ENCODE data around the gene PRKN. TPM values are rescaled to one million over a fixed set of nuclear protein-coding genes. Genes with fewer than 3 reads are reported as not detected.

Gene PRKN
- total RNA-seq, 4 donors from 2014 or later = 6.3 to 11.9 (median 9.5) TPM

DNA sequence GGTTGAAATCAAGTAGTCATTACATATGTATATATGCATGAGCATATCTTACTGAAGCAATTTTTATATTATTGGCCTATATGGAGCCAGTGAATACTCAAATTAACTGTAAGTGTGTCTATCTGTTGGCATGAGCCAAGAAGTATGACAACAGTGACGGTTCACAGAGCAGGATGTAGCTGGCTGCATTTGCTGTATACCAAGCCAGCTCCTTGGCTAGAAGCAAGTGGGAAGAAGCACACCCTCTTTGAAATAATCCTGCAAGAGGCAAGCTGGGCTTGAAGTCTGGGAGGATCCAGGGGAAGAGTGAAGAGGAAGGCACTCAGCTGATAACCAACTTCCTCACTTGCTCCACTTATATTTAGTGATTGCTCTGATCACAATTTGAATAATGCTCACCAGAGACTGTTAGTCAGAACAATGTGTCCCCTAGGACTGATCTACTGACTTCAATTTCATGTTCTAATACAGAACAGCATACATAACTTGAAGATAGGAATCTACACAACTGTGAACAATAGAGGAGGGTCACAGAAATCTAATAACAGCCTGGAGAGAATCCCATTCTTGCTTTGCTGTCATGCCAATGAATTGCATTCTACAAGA lies 497.3 kb downstream of the PRKN start:
- DNase-seq (ENCODE audit: low spot score in 2 of 2) = no peak
- no peak overlapping the region for H3K4me3 ChIP-seq (ENCODE audit: low read depth, poor library complexity, severe bottlenecking)
- TF ChIP-seq, protein P1, sequence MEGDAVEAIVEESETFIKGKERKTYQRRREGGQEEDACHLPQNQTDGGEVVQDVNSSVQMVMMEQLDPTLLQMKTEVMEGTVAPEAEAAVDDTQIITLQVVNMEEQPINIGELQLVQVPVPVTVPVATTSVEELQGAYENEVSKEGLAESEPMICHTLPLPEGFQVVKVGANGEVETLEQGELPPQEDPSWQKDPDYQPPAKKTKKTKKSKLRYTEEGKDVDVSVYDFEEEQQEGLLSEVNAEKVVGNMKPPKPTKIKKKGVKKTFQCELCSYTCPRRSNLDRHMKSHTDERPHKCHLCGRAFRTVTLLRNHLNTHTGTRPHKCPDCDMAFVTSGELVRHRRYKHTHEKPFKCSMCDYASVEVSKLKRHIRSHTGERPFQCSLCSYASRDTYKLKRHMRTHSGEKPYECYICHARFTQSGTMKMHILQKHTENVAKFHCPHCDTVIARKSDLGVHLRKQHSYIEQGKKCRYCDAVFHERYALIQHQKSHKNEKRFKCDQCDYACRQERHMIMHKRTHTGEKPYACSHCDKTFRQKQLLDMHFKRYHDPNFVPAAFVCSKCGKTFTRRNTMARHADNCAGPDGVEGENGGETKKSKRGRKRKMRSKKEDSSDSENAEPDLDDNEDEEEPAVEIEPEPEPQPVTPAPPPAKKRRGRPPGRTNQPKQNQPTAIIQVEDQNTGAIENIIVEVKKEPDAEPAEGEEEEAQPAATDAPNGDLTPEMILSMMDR (IDR thresholded peaks at IDR 0.05) = no peak
- TF ChIP-seq POLR2A (IDR thresholded peaks at IDR 0.05) = no peak
- intact Hi-C loops (cut with DNase I; ENCODE audit: low total_unique reads) = no loop called here
- WGBS, 2 donors = 20 to 25% methylated on average over 1 of the region's 1 CpG

DNA sequence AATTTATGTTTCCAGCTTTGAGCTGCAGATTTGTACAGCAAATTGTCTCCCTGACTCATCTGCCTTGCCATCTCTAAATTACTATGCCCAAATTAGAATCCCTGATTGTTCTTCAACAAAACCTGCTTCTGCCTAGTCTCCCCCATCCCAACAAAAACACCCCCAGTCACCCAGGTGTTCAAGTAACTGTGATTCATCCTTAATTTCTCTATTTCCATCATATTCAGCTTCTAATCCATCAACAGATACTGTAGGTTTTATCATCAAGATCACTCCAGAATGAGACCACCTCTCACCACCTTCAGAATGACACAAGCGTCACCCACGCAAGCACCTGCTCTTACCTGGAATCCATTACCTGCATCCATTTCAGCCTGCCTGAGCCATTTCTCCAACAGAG lies 498.5 kb downstream of the PRKN start:
- 98 to 100% methylated on average over 2 of the region's 2 CpGs for WGBS, 2 donors
- no peak for TF ChIP-seq POLR2A (IDR thresholded peaks at IDR 0.05)
- TF ChIP-seq, protein P1 (IDR thresholded peaks at IDR 0.05) = no peak
- no peak overlapping the region for H3K4me3 ChIP-seq (ENCODE audit: low read depth, poor library complexity, severe bottlenecking)
- no peak for DNase-seq (ENCODE audit: low spot score in 2 of 2)
- intact Hi-C loops (cut with DNase I; ENCODE audit: low total_unique reads) = no loop called here

GRCh38 chr6:162226803-162227202 lies 500.8 kb downstream of the PRKN start:
- TF ChIP-seq, protein P1 (IDR thresholded peaks at IDR 0.05) = no peak
- no peak for TF ChIP-seq POLR2A (IDR thresholded peaks at IDR 0.05)
- DNase-seq (ENCODE audit: low spot score in 2 of 2) = no peak
- H3K4me3 ChIP-seq (ENCODE audit: low read depth, poor library complexity, severe bottlenecking) = no peak overlapping the region
- WGBS, 2 donors = 87 to 98% methylated on average over 8 of the region's 8 CpGs
- intact Hi-C loops (cut with DNase I; ENCODE audit: low total_unique reads) = no loop called here

DNA sequence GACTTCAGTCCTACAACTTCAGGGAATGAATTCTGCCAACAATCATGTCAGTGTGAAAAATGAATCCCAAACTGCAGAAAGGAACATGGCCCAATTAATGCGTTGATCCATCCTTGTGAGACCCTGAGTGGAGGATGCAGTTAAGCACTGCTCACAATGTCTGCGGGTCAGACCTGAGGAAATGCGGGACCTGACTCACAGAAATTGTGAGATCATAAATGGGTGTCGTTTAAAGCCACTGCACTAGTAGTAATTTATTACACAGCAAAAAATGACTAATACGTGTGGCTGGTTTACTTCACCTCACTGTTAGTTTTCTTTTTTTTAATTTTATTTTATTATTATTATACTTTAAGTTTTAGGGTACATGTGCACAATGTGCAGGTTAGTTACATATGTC lies 505.0 kb downstream of the PRKN start:
- DNase-seq (ENCODE audit: low spot score in 2 of 2) = no peak
- intact Hi-C loops (cut with DNase I; ENCODE audit: low total_unique reads) = no loop called here
- no peak overlapping the region for H3K4me3 ChIP-seq (ENCODE audit: low read depth, poor library complexity, severe bottlenecking)
- WGBS, 2 donors = 87 to 93% methylated on average over 5 of the region's 5 CpGs
- TF ChIP-seq POLR2A (IDR thresholded peaks at IDR 0.05) = no peak
- TF ChIP-seq, protein P1 (IDR thresholded peaks at IDR 0.05) = no peak

DNA sequence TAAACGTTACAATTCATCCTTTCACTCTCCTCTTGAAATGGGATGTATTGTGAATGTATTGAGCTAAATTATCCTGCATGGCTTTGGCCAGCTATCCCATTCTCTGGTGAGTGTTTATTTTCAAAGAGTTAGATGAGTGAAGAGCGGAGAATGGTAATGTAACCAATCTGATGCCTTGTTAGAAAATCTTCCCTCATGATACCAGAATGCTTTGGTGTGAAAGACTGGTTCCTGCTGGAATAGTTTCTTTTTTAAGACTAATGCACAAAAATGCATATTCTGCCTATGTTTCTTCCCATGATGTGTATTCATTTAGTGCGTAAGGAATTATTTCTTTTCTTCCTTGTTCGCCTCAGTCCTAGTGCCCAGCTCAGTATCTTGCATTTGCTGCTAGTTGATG lies 506.7 kb downstream of the PRKN start:
- 92% methylated on average over 4 of the region's 4 CpGs for WGBS, 2 donors
- no peak overlapping the region for H3K4me3 ChIP-seq (ENCODE audit: low read depth, poor library complexity, severe bottlenecking)
- TF ChIP-seq, protein P1 (IDR thresholded peaks at IDR 0.05) = no peak
- DNase-seq (ENCODE audit: low spot score in 2 of 2) = no peak
- intact Hi-C loops (cut with DNase I; ENCODE audit: low total_unique reads) = no loop called here

GRCh38 chr6:162219266-162219665 lies 508.3 kb downstream of the PRKN start:
- WGBS, 2 donors = 94 to 98% methylated on average over 4 of the region's 4 CpGs
- no peak for DNase-seq (ENCODE audit: low spot score in 2 of 2)
- H3K4me3 ChIP-seq (ENCODE audit: low read depth, poor library complexity, severe bottlenecking) = no peak overlapping the region
- TF ChIP-seq, protein P1 (IDR thresholded peaks at IDR 0.05) = no peak
- no peak for TF ChIP-seq POLR2A (IDR thresholded peaks at IDR 0.05)
- intact Hi-C loops (cut with DNase I; ENCODE audit: low total_unique reads) = no loop called here
